ENCODE data around the gene C22orf31. TPM values are rescaled to one million over a fixed set of nuclear protein-coding genes. Genes with fewer than 3 reads are reported as not detected.

C22orf31 gene
- total RNA-seq, 2 donors from 2014 or later: not detected

GRCh38 chr22:29092243-29092642, 30.6 kb upstream of the C22orf31 start:
- no peak for TF ChIP-seq POLR2A (IDR thresholded peaks at IDR 0.05)
- TF ChIP-seq, protein P1, sequence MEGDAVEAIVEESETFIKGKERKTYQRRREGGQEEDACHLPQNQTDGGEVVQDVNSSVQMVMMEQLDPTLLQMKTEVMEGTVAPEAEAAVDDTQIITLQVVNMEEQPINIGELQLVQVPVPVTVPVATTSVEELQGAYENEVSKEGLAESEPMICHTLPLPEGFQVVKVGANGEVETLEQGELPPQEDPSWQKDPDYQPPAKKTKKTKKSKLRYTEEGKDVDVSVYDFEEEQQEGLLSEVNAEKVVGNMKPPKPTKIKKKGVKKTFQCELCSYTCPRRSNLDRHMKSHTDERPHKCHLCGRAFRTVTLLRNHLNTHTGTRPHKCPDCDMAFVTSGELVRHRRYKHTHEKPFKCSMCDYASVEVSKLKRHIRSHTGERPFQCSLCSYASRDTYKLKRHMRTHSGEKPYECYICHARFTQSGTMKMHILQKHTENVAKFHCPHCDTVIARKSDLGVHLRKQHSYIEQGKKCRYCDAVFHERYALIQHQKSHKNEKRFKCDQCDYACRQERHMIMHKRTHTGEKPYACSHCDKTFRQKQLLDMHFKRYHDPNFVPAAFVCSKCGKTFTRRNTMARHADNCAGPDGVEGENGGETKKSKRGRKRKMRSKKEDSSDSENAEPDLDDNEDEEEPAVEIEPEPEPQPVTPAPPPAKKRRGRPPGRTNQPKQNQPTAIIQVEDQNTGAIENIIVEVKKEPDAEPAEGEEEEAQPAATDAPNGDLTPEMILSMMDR (IDR thresholded peaks at IDR 0.05): no peak
- Histone ChIP-seq H3K9me3 (no peaks in the 10 kb centered on the region), H3K4me3 (no peak overlapping the region), H3K36me3 (replicated peaks in 1 of 2; ENCODE audit: insufficient read depth in 1 of 2, low read depth in 2 of 2) (no peaks in the 10 kb centered on the region), H3K27ac (no peak overlapping the region), H3K4me1 (peaks cover 18% of the 10 kb centered on the region), H3K27me3 (no peaks in the 10 kb centered on the region)
- DNase-seq (peak in 3 of 4 donors; percentile 25 to 60 (median 42)), ATAC-seq (peak; percentile 36)
- intact Hi-C loops (cut with DNase I): no loop called here
- 30 to 31% methylated on average over 4 of the region's 4 CpGs for WGBS, 2 donors

DNA sequence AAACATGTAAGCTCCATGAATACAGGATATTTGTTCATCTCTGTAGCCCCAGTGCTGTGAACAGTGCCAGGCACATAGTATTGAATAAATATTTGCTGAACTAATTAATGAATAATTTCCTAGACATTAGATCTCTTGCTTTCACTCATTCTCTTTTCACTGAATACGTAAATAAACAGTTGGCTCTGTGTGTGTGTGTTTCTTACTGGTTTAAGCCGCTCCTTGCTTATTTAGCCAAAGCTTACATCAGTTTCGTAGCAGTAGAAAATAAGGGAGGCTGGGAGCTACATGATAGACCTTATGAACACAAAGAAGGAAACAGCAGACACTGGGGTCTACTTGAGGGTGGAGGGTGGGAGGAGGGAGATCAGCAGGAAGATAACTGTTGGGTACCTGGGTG, 28.4 kb upstream of the C22orf31 start:
- ATAC-seq (no peak), DNase-seq (no peak)
- Histone ChIP-seq H3K9me3 (no peaks in the 10 kb centered on the region), H3K27me3 (no peaks in the 10 kb centered on the region), H3K27ac (no peak overlapping the region), H3K4me3 (no peak overlapping the region), H3K36me3 (replicated peaks in 1 of 2; ENCODE audit: insufficient read depth in 1 of 2, low read depth in 2 of 2) (no peaks in the 10 kb centered on the region), H3K4me1 (peaks cover 8% of the 10 kb centered on the region)
- 73 to 75% methylated on average over 3 of the region's 3 CpGs for WGBS, 2 donors
- intact Hi-C loops (cut with DNase I): no loop called here
- TF ChIP-seq POLR2A (IDR thresholded peaks at IDR 0.05): no peak
- TF ChIP-seq, protein P1 (IDR thresholded peaks at IDR 0.05): no peak

- Histone ChIP-seq H3K27ac (no peak overlapping the region), H3K4me1 (peaks cover 8% of the 10 kb centered on the region), H3K9me3 (no peaks in the 10 kb centered on the region), H3K27me3 (no peaks in the 10 kb centered on the region), H3K36me3 (replicated peaks in 1 of 2; ENCODE audit: insufficient read depth in 1 of 2, low read depth in 2 of 2) (no peaks in the 10 kb centered on the region), H3K4me3 (no peak overlapping the region)
- 61 to 71% methylated on average over 3 of the region's 3 CpGs for WGBS, 2 donors
- intact Hi-C loops (cut with DNase I): no loop called here
- no peak for DNase-seq
- TF ChIP-seq, protein P1 (IDR thresholded peaks at IDR 0.05): no peak
- no peak for TF ChIP-seq POLR2A (IDR thresholded peaks at IDR 0.05)
- ATAC-seq: no peak
Measured at GRCh38 chr22:29089507-29089906, 27.9 kb upstream of the C22orf31 start.

GRCh38 chr22:29088809-29089208, 27.2 kb upstream of the C22orf31 start:
- H3K4me1 ChIP-seq: peaks cover 8% of the 10 kb centered on the region
- no peak for DNase-seq
- TF ChIP-seq, protein P1 (IDR thresholded peaks at IDR 0.05): no peak
- no peak for TF ChIP-seq POLR2A (IDR thresholded peaks at IDR 0.05)
- H3K9me3 ChIP-seq: no peaks in the 10 kb centered on the region
- intact Hi-C loops (cut with DNase I): no loop called here
- no peak overlapping the region for H3K27ac ChIP-seq
- no peaks in the 10 kb centered on the region for H3K36me3 ChIP-seq (replicated peaks in 1 of 2; ENCODE audit: insufficient read depth in 1 of 2, low read depth in 2 of 2)
- WGBS, 2 donors: 91 to 93% methylated on average over 3 of the region's 3 CpGs
- no peaks in the 10 kb centered on the region for H3K27me3 ChIP-seq
- ATAC-seq: no peak
- no peak overlapping the region for H3K4me3 ChIP-seq

GRCh38 chr22:29087012-29087411, 25.4 kb upstream of the C22orf31 start:
- no peak for TF ChIP-seq POLR2A (IDR thresholded peaks at IDR 0.05)
- TF ChIP-seq, protein P1 (IDR thresholded peaks at IDR 0.05): no peak

More at GRCh38 chr22:29087012-29087411, 25.4 kb upstream of the C22orf31 start:
- Histone ChIP-seq H3K4me1 (peaks cover 2% of the 10 kb centered on the region), H3K4me3 (no peak overlapping the region), H3K36me3 (replicated peaks in 1 of 2; ENCODE audit: insufficient read depth in 1 of 2, low read depth in 2 of 2) (no peaks in the 10 kb centered on the region), H3K27ac (no peak overlapping the region), H3K27me3 (no peaks in the 10 kb centered on the region), H3K9me3 (no peaks in the 10 kb centered on the region)
- intact Hi-C loops (cut with DNase I): no loop called here
- ATAC-seq (no peak), DNase-seq (no peak)
- WGBS, 2 donors: 92 to 96% methylated on average over 2 of the region's 2 CpGs
